Activated naive CD4-positive, alpha-beta T cell (primary cell): ENCODE results near the gene GJA9.
"Not testable (repeated sequence)": the region's sequence is repeated elsewhere in the genome, so short reads cannot be mapped to it uniquely, and the experiment has no call there.

ENCODE experiments used
- DNase-seq, 4 experiments: peaks; one replicate each; lab custom pipeline; 2025; lab: John Stamatoyannopoulos, UW

Gene GJA9

GRCh38 chr1:38873027-38873969 is 8.1 kb downstream of the GJA9 start, which contains the start of gene MYCBP:
Gene MYCBP (minus strand): TSS chr1:38873348. CDS start chr1:38873305, 43 bp downstream.
- DNase-seq = peak; percentile 91 to 94 (median 93)

- DNase-seq = peak in 2 of 4 experiments; percentile 29 to 33
These were observed 8.9 kb downstream of the GJA9 start for GRCh38 chr1:38872401-38873026.

DNA sequence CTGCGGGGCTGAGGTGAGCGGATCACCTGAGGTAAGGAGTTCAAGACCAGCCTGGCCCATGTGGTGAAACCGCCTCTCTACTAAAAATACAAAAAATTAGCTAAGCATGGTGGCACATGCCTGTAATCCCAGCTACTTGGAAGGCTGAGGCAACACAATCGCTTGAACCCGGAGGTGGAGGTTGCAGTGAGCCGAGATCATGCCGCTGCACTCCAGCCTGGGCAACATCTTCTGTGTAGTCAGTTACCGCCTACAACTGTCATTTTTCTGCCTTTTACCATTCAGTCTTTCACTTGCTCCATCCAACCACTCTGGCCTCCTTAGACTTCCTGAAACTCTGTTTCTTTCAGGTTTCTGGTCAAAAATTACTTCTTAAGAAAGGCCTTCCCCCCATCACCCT is 10.4 kb downstream of the GJA9 start:
- no peak for DNase-seq

- DNase-seq = no peak
These were observed 14.2 kb downstream of the GJA9 start for GRCh38 chr1:38867208-38867607.

DNA sequence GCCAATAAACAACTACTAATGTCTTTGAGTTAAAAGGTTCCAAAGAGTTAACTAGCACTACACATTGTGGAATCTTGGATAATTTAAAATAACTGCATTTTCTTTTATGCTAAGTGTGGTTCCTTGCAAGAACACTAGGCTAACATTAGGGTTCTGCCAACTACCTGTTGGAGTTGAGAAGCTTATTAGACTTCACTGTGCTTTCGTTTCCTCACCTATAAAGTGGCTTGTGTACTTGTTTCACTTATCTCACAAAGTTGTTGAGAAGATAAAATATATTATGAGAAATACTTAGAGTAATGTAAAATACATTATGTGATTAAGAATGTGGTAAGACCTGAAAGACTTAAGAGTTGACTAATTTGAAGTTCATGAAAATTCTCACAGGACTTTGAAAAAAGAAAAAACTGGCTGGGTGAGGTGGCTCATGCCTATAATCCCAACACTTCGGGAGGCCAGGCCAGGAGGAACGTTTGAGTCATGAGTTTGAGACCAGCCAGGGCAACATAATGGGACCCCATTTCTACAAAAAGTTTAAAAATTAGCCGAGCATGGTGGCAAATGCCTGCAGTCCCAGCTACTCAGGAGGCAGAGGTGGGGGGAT is 16.2 kb downstream of the GJA9 start:
- no peak for DNase-seq

DNA sequence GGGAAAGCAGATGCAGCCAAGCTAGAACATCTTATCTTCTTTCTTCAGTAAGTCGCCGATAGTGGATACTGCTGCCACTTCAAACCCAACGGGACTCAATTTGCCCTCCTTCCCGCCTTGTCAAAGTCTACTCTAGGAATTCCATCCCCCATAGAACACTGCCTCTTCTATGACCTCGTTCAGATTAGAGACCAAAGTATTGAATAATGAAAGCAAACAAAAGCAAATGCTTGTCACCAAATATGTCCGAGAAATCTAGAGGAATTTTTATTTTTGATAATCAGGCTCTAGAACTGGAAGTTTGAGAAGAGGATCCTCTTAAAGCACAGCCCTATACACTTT is 21.0 kb downstream of the GJA9 start:
- DNase-seq = no peak

DNA sequence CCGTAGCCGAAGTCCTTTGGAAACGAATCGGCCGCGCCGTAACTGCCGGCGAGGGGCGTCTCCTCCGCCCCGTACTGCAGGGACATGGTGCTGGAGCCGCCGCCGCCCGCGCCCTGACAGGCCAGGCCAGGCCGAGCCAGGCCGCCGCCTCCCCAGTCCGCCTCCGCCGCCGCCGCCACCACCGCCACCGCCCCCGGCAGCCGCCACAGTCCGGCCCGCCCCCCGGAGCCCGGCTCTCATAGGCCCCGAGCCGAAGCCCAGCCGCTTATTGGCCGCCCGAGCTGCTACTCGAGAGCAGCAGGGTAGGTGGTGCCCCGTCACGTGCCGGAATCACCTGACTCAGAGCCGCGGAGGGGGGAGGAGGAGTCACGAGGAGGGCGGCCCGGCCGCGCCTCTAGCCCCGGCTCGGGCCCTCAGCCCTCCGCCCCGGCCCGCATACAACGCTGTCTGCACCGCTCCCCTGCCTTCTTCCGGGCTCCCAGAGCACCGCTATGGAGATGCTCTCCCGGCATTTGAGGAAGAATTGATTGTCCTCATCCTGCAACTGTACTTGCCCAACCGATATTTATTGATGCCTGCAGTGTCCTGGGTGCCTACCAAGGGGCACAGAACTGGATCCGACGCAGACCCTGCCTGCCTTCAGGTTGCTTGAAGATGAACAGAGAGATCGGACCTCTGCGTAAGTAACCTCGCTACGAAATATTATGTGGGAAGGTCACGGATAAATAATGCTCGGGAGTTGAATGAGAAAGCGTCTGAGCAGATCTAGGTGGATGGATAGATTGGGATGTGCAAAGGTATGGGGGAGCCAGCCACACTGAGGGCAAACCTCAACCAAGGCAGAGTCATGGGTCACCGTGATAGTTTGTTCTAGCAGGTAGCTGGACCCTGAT is 21.6 kb downstream of the GJA9 start, which contains the start of gene RRAGC:
RRAGC (minus strand) TSS at position 212 of the 893 bp plus-strand sequence; CDS start at position 86, 126 bp downstream.
- DNase-seq = peak; percentile 94 to 97 (median 96)

GRCh38 chr1:38858833-38859560 is 22.4 kb downstream of the GJA9 start:
- peak in 1 of 4 experiments; percentile 40 for DNase-seq

GRCh38 chr1:38852780-38853179 is 28.6 kb downstream of the GJA9 start:
- DNase-seq = no peak

- no peak for DNase-seq
These were observed 33.3 kb downstream of the GJA9 start for GRCh38 chr1:38848071-38848470.

GRCh38 chr1:38846210-38846609 is 35.2 kb downstream of the GJA9 start:
- DNase-seq = no peak

GRCh38 chr1:38845088-38845487 is 36.3 kb downstream of the GJA9 start:
- DNase-seq = not testable (repeated sequence)

GRCh38 chr1:38840281-38840680 is 41.1 kb downstream of the GJA9 start:
- DNase-seq = no peak

DNA sequence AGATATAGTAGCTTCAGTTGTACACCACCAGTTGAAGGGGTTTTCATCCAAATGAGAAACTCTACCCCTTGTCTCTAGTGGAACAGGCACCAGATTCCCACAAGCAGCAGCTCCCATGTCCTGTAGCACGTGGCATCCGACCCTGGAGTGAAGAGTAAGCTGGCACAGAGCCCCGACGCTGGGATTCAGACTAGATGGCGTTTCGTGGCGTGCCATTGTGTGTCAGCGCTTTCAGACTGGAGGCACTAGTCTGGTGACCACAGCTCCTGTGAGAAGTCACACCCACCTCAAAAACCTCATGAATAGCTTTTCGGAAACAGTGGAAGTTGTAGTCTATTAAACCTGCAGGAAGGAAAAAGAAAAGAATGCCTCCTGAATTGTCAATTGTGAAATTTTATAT is 42.0 kb downstream of the GJA9 start:
- no peak for DNase-seq

- DNase-seq = not testable (repeated sequence)
These were observed 45.1 kb downstream of the GJA9 start for GRCh38 chr1:38836316-38836715.

DNA sequence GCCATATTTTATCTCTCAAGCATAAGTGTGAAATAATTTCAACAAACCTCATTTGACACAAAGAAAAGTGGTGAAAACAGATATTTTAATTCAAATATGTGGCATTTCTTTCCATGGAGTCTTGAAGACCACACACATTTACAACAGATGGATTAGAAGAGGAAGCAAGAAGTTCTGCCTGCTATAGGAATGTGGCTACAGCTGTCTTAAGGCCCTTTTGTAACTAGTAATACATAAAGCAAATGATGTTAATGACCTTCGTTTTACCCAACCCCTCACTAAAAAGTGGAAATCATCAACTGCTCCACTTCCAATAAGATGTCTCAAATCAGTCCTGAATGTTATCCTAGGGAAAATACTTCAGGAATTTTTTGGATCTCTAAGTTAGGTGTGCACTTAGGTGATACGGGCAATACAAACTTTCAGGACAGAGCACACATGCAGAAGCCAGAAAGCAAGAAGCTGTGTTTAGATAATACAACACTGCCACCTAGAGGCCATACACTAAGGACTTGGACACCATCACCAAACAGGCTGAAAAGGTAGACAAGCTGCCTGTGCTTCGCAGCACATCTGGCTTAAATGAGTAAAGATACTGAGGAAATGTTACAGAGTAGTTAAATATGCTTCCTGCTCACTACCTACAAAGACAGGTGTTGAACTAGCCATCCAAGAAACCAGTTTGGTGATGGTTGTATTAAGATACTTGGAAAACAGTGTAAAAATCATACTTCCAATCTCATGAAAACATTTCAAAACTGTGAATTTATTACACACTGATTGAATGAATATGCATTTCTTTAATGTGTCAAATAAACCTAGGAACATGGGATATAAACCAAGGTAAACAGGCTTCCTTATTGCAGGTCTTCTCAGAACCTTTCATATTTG is 46.2 kb downstream of the GJA9 start:
- no peak for DNase-seq

GRCh38 chr1:38834221-38834782 is 47.1 kb downstream of the GJA9 start:
- no peak for DNase-seq

DNA sequence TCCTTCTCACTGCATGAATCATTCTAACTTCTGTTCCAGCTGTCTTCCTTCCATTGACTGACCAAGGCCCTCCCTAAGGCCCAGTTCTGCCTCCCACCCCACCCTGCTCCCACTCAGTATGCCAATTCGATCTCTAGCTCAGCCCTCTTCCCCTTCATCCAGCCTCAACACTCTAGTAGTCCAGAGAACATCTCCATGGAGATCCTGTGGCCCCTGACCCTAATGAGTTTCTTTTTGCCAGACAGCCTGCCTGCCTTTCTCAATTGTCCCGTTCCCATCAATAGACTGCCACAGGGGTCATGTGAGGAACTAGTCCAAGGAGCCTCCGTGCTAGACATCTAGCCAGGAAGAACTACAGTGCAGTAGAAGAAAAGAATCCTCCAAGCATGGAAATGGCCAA is 48.2 kb downstream of the GJA9 start:
- no peak for DNase-seq

- DNase-seq = no peak
These were observed 49.0 kb downstream of the GJA9 start for GRCh38 chr1:38832370-38832734.
